Stimulated activated CD8-positive, alpha-beta memory T cell treated with anti-CD3 and anti-CD28 coated beads, Interleukin-7, amount 100 ng/mL, for 48 hours (primary cell): ENCODE results near the gene SRC.

Experiments used
- DNase-seq, 2 donors: peaks; one replicate each; pipeline ENCODE4 v3.0.0-alpha.2; 2020; ENCODE audit warnings: low read depth in 1 of 2; ENCODE audit errors: extremely low read depth in 1 of 2

SRC gene

DNA sequence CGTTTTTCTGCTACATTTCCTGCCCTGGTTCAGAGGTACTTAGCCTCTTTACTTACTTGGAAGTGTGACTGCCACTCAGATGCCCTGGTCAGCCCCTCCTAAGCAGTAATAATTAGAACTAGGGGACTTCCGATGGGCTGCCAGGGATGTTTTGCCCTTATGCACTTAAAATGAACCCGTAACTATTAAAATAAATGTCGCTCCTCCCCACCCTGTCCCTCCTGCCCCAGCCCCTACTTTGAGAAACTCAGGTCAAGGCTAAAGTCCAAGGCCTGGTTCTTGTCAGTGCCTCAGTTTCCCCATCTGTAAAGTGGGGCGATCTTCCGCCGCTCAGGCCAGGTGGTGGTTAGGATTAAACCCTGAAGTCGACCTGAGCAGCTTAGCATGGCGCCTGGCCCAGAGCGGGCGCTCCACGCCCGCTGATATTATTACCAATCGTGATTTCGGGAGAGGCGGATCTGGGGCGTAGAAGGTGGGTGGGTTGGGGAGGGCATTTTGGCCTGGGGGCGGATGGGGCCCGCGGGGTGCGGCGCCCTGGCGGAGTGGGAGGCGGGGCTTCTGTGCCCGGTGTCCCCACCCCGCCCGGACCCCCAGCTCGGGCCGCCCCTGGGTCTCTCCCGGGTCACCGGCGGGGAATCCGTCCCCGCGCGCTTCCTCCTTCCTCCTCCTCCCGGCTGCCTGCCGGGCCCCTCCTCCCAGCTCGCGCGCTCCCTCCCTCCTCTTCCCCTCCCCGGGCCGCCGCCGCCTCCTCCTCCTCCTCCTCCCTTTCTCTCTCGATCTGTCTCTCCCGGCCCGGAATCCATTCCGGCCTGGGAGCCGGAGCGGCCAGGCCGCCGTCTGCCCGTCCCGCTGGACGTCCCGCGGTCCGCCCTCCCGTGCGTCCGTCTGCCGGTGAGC, at the start of gene SRC:
SRC (plus strand) TSS at position 802 of the 897 bp plus-strand sequence. CDS start 38,014 bp downstream, outside the sequence.
- peak; percentile 7 to 11 for DNase-seq

DNA sequence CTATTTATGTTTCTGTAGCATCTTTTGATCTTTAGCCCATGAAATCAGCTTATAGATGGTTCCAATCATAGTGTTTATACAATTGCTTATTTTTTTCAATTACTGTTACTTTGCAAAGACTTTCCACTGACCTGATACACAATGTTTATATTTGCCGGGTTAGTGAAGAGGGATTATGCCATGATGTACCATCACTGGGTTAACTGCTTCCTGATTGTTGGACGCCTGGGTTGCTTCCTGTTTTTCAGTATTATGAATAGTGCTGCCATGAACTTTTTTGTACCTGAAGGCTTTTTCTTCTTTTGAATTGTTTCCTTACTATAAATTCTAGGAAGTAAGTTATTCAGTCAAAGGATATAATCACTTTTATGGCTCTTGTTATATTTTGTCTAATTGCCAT, 49.6 kb upstream of the SRC start:
- no peak for DNase-seq

- no peak for DNase-seq
Observed at GRCh38 chr20:37297066-37297736, 48.7 kb upstream of the SRC start.

DNA sequence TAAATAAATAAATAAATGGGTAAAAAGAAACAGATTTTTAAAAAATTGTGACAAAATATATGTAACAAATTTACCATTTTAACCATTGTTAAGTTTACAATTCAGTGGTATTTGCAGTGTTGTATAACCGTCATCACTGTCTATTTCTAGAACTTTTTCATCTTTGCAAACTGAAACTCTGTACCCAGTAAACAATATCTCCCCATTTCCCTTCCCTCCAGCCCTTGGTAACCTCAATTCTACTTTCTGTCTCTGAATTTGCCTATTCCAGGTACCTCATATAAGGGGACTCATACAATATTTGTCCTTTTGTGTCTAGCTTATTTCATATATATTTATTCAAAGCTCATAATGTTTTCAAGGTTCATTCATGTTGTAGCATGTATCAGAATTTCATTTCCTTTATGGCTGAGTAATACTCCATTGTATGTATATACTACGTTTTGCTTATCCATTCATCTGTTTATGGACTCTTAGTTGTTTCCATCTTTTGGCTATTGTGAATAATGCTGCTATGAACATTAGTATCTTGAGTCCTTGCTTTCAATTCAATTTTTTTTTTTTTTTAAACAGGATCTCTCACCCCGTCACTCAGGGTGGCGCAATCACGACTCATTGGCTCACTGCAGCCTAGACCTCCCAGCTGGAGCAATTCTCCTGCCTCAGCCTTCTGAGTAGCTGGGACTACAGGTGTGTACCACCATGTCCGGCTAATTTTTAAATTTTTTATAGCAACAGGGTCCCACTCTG, 47.6 kb upstream of the SRC start:
- DNase-seq, result no peak

DNA sequence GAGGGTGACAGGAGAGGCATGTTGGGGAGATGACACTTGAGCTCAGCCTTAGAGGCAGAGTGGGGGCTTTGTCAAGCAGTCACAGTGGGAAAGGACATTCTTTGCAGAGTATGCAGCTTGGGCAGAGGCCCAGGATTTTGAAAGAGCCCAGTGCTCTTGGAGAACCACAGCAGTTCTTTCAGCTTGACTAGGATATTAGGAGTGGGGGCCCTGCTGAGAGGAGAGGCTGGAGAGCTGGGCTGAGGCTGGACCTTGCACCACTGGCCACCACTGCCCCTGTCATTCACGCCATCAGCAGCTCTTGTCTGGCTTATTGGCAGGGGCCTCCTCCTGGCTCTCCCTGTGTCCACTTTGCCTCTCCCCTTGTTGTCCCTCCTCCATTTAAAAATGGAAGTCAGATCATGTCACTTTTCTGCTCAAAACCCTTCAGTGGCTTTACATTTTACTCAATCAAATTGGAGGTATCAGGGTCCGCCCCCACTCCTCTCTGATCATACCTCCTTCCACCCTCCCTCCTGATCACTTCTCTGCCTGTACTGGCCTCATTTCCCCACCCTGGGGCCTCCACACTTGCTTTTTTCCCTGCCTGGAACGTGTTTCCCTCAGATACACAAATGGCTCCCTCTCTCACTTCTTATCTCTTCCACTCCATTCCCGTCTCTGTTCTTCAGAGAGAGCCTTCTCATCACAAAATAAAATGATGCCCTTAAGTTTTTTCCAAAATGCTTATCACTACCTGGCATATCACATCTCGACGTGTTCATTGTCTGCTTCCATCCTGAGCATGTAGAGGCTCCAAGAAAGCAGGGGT, 46.0 kb upstream of the SRC start:
- DNase-seq, result no peak

GRCh38 chr20:37301120-37301519, 44.8 kb upstream of the SRC start:
- no peak for DNase-seq

GRCh38 chr20:37301558-37301957, 44.4 kb upstream of the SRC start:
- DNase-seq, result no peak

GRCh38 chr20:37302981-37303380, 43.0 kb upstream of the SRC start:
- DNase-seq, result no peak

DNA sequence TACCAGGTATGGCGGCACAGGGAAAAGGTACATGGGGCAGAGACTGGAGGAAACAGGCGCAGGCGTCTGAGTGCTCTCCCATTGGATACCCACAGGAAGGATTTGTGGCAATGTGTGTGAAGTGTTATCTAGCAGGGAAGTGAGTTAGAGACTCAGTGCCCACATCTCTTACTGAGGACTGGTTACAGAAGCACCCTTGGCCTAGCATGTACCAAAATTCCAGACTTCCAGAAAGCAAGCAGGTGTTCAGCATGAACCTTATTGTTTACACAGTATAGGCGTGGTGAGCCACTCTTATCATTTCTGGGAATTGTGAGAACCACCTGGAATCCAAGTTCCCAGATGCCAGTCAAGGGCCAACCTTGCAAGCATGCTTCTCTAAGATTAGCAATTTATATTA, 42.3 kb upstream of the SRC start:
- no peak for DNase-seq

GRCh38 chr20:37305079-37305478, 40.9 kb upstream of the SRC start:
- DNase-seq, result no peak

DNA sequence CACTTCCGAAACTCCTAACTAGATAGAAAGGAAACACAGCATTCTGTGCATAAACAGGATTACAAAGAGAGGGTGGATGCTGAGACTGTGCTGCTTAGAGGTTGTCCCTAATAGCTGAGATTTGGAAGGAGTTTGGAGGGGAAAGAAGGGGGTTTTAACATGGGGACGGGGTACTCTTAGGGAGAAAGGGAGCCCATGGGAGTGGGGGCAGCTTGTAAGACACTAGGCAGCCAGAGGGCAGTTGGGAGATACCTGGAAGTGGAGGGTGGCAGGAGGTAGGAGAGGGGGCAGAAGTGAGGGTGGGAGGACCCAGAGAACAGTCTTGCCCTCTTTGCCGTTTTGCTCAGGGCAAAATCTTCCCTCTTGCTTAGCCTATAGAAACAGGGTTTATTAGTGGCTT, 40.1 kb upstream of the SRC start:
- DNase-seq, result no peak

- peak in 1 of 2 donors; percentile 13 for DNase-seq
Observed at GRCh38 chr20:37308086-37309050, 37.6 kb upstream of the SRC start.

DNA sequence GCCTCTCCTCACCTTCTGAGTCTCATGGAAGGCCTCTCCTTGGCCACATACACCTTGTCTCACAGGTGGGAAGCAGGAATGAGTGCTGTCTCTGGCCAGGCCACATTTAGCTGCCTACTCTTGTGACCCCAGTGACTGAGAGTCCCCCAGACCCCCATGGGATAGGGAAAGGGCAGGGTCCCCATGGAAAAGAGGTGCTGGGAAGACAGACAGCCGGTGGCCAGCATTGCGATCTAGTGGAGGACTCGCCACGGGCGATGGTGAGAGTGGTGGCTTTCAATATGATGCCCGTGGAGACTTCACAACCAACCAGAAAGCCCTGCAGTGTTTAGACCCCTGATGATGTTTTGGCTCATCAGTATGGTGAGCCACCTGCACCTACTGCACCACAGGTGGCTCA, 36.6 kb upstream of the SRC start:
- DNase-seq, result no peak

GRCh38 chr20:37309936-37310590, 35.9 kb upstream of the SRC start:
- DNase-seq, result no peak

- no peak for DNase-seq
Observed at GRCh38 chr20:37310951-37311350, 35.0 kb upstream of the SRC start.

DNA sequence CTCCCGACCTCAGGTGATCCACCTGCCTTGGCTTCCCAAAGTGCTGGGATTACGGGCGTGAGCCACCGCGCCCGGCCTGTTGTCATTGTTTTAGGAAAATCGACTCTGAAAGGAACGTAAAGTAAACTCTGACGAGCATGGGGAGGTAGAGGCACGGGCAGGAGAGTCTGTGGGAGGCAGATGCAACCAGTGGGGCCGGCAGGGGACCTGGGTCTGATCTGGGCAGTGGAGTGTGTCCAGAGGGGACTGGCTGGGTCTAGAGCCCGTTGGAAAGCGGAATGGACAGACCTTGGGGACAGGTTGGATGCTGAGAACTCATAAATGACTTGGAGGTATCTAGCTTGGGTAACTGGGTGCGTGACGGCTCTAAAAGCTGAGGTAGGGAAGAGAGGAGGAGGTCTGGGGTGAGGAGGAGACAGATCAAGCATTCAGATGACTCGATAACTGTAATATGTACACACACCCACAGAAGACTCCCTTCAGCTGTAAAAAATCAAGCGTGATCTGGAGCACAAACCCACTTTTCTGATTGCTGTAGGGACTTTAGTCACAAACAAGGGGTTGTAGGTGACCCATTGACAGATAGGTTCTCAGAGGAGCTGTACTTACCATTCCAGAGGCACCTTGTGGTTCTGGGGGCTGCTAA, 34.1 kb upstream of the SRC start:
- no peak for DNase-seq

GRCh38 chr20:37313546-37314091, 32.3 kb upstream of the SRC start:
- DNase-seq, result no peak

DNA sequence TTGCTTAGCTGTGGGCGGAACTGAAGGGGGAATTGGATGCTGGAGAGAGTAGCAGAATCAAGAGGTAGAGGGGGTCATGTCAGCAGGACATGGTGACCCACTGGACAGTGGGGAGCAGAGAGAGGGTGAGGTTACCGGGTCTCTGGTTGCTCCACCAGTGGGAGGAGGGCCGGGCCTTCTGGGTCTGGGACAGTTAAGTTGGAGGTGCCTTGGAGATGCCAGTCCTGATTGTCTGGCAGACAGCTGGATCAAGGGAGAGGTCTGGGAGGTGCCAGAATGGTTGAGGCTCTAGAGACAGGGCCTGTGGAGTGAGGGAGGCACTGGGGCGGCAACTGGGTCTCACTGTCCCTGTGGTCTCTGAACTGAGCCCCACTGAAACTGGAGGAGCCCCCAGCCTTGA, 31.8 kb upstream of the SRC start:
- DNase-seq, result no peak
